Measurements from ENCODE around the gene ZBTB45. TPM values are rescaled to one million over a fixed set of nuclear protein-coding genes. Genes with fewer than 3 reads are reported as not detected.
A peak's percentile ranks its signal among the peaks of the same experiment; 100 is the strongest.

ZBTB45 gene
- total and polyA plus RNA-seq, 9 of the 15 experiments (the other 6 are each of a cell fraction or from before 2014, with no cell fraction given): 0.08 to 16.1 (median 1.8) TPM

- TF ChIP-seq SRSF9 (IDR thresholded peaks at IDR 0.05; ENCODE audit: borderline replicate concordance, low read depth, low read length) (no peak), ILF3 (IDR thresholded peaks at IDR 0.05; ENCODE audit: borderline replicate concordance) (no peak), ZBTB9 (CRISPR knock-in tag; IDR thresholded peaks at IDR 0.05) (no peak), DEAF1 (CRISPR knock-in tag; IDR thresholded peaks at IDR 0.05) (0 out of 2 replicates have a peak, but pooled peaks have one; percentile 28), SMARCB1 (IDR thresholded peaks at IDR 0.05; ENCODE audit: insufficient read length, low read depth) (no peak), HDAC1 (IDR thresholded peaks at IDR 0.05) (peak in 1 of 2 experiments; percentile 83; a peak in 2 of 4 replicates), L3MBTL2 (IDR thresholded peaks at IDR 0.05) (no peak), FOSL1 (tag; conservative IDR thresholded peaks at IDR 0.05) (peak; percentile 48), SMARCA5 (IDR thresholded peaks at IDR 0.05) (0 out of 2 replicates have a peak, but pooled peaks have one; percentile 40), ZNF274 (IDR thresholded peaks at IDR 0.05; ENCODE audit: borderline replicate concordance, low read depth, low read length) (no peak), ARNT (IDR thresholded peaks at IDR 0.05) (0 out of 4 replicates have a peak, but pooled peaks of 1 of the 2 experiments have one; percentile 30), ZNF445 (CRISPR knock-in tag; IDR thresholded peaks at IDR 0.05; ENCODE audit: low read depth) (no peak), TCF3 (CRISPR knock-in tag; IDR thresholded peaks at IDR 0.05) (peak; percentile 38; the same call in 1 of the 2 replicates), EP300 (IDR thresholded peaks at IDR 0.05; ENCODE audit: low read length) (no peak), ZEB2 (IDR thresholded peaks at IDR 0.05) (no peak), TEAD2 (tag; IDR thresholded peaks at IDR 0.05) (no peak), RNF219 (CRISPR knock-in tag; IDR thresholded peaks at IDR 0.05) (no peak)
These were observed 38.5 kb upstream of the ZBTB45 start, which contains the start of gene UBE2M (continued) for GRCh38 chr19:58558066-58558622.

Data from K562 (cell line).